BE2C (cell line): Measurements from ENCODE around the gene MRPL48. TPM values are rescaled to one million over a fixed set of nuclear protein-coding genes. Genes with fewer than 3 reads are reported as not detected.

Experiments used
- DNase-seq: peaks from one replicate; pipeline ENCODE4 v3.0.0-alpha.2; 2020
- H3K27me3 ChIP-seq: fragments of 250-450 bp; sonication (Bioruptor Pico); 2 replicates; pipeline ENCODE4 v1.5.1; 2020; ENCODE audit warnings: mild to moderate bottlenecking
- H3K36me3 ChIP-seq: fragments of 250-450 bp; sonication (Bioruptor Pico); 2 replicates; pipeline ENCODE4 v1.5.1; 2020; ENCODE audit warnings: mild to moderate bottlenecking
- H3K4me1 ChIP-seq: fragments of 250-450 bp; sonication (Bioruptor Pico); 2 replicates; pipeline ENCODE4 v1.5.1; 2020
- H3K4me3 ChIP-seq: 2 replicates; pipeline ENCODE4 v1.5.1; 2011; ENCODE audit warnings: low read depth, low read length
- H3K9me3 ChIP-seq: fragments of 250-450 bp; sonication (Bioruptor Pico); 2 replicates; pipeline ENCODE4 v1.5.1; 2020
- polyA plus RNA-seq: library from polyadenylated mRNA; unstranded; fragments of >200 nt; gene quantifications from one replicate; pipeline ENCODE4 v1.2.1, GENCODE V29; 2012; ENCODE audit warnings: low read depth, missing spikeins; ENCODE audit not compliant: insufficient read length, insufficient read depth
- TF ChIP-seq, protein P1 (sequence below): IDR thresholded peaks from 2 replicates; pipeline ENCODE4 v1.5.1; 2012; ENCODE audit warnings: mild to moderate bottlenecking, low read depth, low read length

The MRPL48 gene
- polyA plus RNA-seq, result 98.2 TPM

DNA sequence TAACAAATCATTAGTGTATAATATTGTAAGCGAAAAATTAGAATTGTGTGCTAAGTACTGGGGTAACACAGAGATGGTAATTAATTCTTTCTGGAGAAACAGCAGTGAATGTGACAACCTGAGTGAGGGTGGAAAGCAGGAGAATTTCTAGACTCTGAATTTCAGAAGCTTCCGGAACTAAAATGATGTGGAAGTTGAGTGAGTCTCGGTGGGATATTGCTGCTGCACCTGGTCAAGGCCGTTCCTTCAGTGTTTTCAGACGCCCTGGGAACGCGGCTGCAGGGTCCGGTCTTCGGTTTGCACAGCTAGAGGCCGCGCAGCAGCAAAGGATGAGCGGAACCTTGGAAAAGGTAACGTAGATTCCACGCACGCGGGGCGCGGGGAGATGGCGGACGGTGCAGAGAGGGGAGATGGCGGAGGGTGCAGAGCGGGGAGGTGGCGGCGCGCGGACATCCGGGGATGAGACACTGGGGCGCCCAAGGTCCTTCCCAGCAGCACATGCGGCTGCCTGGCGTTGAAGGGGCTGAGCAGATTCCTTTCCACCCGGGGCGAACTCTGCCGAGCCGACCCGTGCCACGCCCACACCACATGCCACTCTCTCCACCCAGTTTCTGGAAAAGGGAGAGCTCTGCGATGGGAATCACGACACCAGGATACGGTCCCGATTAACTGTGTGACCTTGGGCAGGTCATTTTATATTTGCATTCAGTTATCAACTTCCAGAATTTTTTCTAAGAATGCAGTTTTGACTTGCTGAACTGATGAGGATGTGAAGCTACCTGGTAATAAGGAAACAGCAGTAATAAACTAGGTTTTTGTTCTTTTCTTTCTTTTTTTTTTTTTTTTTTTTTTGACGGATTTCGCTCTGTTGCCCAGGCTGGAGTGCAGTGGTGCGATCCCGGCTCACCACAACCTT is at the start of gene MRPL48:
TSS of gene MRPL48 (plus strand) at position 232 of the 916 bp plus-strand sequence. CDS start at position 330, 98 bp downstream.
- no peaks in the 10 kb centered on the region for H3K4me1 ChIP-seq
- peaks cover 10% of the 10 kb centered on the region for H3K36me3 ChIP-seq
- TF ChIP-seq, protein P1, sequence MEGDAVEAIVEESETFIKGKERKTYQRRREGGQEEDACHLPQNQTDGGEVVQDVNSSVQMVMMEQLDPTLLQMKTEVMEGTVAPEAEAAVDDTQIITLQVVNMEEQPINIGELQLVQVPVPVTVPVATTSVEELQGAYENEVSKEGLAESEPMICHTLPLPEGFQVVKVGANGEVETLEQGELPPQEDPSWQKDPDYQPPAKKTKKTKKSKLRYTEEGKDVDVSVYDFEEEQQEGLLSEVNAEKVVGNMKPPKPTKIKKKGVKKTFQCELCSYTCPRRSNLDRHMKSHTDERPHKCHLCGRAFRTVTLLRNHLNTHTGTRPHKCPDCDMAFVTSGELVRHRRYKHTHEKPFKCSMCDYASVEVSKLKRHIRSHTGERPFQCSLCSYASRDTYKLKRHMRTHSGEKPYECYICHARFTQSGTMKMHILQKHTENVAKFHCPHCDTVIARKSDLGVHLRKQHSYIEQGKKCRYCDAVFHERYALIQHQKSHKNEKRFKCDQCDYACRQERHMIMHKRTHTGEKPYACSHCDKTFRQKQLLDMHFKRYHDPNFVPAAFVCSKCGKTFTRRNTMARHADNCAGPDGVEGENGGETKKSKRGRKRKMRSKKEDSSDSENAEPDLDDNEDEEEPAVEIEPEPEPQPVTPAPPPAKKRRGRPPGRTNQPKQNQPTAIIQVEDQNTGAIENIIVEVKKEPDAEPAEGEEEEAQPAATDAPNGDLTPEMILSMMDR, result no peak
- no peaks in the 10 kb centered on the region for H3K27me3 ChIP-seq
- peak within 1 kb of the TSS; percentile 74 for H3K4me3 ChIP-seq
- no peaks in the 10 kb centered on the region for H3K9me3 ChIP-seq
- DNase-seq, result peak; percentile 96

DNA sequence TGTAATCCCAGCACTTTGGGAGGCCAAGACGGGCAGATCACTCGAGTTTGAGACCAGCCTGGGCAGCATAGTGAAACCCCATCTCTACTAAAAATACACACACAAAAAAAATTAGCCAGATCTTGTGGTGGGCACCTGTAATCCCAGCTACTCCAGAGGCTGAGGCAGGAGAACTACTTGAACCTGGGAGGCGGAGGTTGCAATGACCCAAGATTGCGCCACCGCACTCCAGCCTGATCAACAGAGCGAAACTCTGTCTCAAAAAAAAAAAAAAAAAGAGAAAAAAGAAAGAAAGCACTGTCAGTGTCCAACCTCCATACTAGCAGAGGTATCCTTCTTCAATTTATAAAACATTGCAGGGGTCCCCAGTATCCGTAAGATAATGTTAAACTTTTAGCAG is 44.6 kb upstream of the MRPL48 start:
- no peaks in the 10 kb centered on the region for H3K9me3 ChIP-seq
- H3K4me3 ChIP-seq, result no peak overlapping the region
- no peaks in the 10 kb centered on the region; the same call in 1 of the 2 replicates for H3K4me1 ChIP-seq
- no peaks in the 10 kb centered on the region for H3K27me3 ChIP-seq
- TF ChIP-seq, protein P1, result no peak
- no peak for DNase-seq
- 0 out of 2 replicates have a peak, but pooled peaks cover 2% of the 10 kb centered on the region for H3K36me3 ChIP-seq

GRCh38 chr11:73746701-73747100 is 41.0 kb upstream of the MRPL48 start:
- H3K36me3 ChIP-seq, result 0 out of 2 replicates have a peak, but pooled peaks cover 2% of the 10 kb centered on the region
- TF ChIP-seq, protein P1, result no peak
- DNase-seq, result no peak
- no peaks in the 10 kb centered on the region; the same call in 1 of the 2 replicates for H3K4me1 ChIP-seq
- no peaks in the 10 kb centered on the region for H3K9me3 ChIP-seq
- no peak overlapping the region for H3K4me3 ChIP-seq
- no peaks in the 10 kb centered on the region for H3K27me3 ChIP-seq

GRCh38 chr11:73747762-73748161 is 39.9 kb upstream of the MRPL48 start:
- Histone ChIP-seq H3K4me1 (no peaks in the 10 kb centered on the region; the same call in 1 of the 2 replicates), H3K27me3 (no peaks in the 10 kb centered on the region), H3K9me3 (no peaks in the 10 kb centered on the region), H3K36me3 (0 out of 2 replicates have a peak, but pooled peaks cover 2% of the 10 kb centered on the region), H3K4me3 (no peak overlapping the region)
- no peak for DNase-seq
- TF ChIP-seq, protein P1, result no peak

DNA sequence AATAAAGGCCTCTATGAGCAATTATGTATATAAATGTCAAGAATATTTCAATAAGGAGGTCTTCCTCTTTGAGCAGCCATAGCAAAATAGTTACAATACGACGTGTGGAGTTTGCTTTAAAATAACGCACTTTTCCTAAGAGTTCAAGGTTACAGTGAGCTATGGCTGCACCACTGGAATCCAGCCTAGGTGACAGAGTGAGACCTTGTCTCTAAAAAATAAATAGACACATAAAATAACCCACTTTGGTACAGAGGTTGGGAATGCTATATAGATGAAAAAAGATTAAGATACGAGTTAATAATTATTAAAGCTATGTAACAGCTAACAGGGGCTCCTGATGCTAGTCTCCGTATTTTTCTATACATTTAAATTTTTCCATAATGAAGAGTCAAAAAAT is 39.4 kb upstream of the MRPL48 start:
- Histone ChIP-seq H3K9me3 (no peaks in the 10 kb centered on the region), H3K4me3 (no peak overlapping the region), H3K36me3 (0 out of 2 replicates have a peak, but pooled peaks cover 2% of the 10 kb centered on the region), H3K4me1 (no peaks in the 10 kb centered on the region; the same call in 1 of the 2 replicates), H3K27me3 (no peaks in the 10 kb centered on the region)
- DNase-seq, result no peak
- TF ChIP-seq, protein P1, result no peak
